Endothelial cell of umbilical vein (primary cell): ENCODE results near the gene HTR2B. TPM values are rescaled to one million over a fixed set of nuclear protein-coding genes. Genes with fewer than 3 reads are reported as not detected.

Source experiments
- BruUV-seq: library from RNA; stranded (reverse); fragments of 400-500 nt; replicated peaks from 2 replicates; lab custom pipeline; 2021; lab: Mats Ljungman, UMichigan
- CTCF ChIA-PET: fragments of 300-600, 350-600 bp; sonication (Branson Sonifier 250); formaldehyde crosslinking; loops from one replicate; lab custom pipeline; 2021; ENCODE audit warnings: antibody characterized with exemption, inconsistent platforms; lab: Charles Lee
- POLR2A ChIA-PET: fragments of 300-600, 350-600 bp; sonication (Branson Sonifier 250); formaldehyde crosslinking; loops from one replicate; lab custom pipeline; 2021; ENCODE audit warnings: antibody characterized with exemption, inconsistent platforms; lab: Charles Lee
- DNase-seq: peaks from one replicate; pipeline ENCODE4 v3.0.0-alpha.2; 2011; ENCODE audit warnings: low read depth, low spot score
- FAIRE-seq: peaks from 2 replicates; lab custom pipeline; 2011; peaks lifted over from hg19 to GRCh38; lab: Jason Lieb, UNC
- H2AFZ ChIP-seq: 2 replicates; pipeline ENCODE4 v1.6.0; 2012; ENCODE audit warnings: low read depth, low read length, control low read depth, inconsistent platforms
- H3K27ac ChIP-seq: 2 replicates; pipeline ENCODE4 v1.5.1; 2011; ENCODE audit warnings: low read depth, mild to moderate bottlenecking, control low read depth, low read length, moderate library complexity; ENCODE audit not compliant: insufficient read depth
- H3K27me3 ChIP-seq, 2 experiments: 2 replicates each; pipeline versions ENCODE4 v1.6.0 to v1.6.1; 2011; ENCODE audit warnings: low read length in 2 of 2, mixed read lengths in 1 of 2; ENCODE audit not compliant: control insufficient read depth in 2 of 2, insufficient read depth in 2 of 2
- H3K36me3 ChIP-seq, 2 experiments: 2 replicates in 1 of 2; 3 replicates in 1 of 2; pipeline ENCODE4 v1.5.1; 2011; ENCODE audit warnings: low read length in 2 of 2, mild to moderate bottlenecking in 1 of 2, moderate library complexity in 1 of 2; ENCODE audit not compliant: control insufficient read depth in 2 of 2, insufficient read depth in 2 of 2; ENCODE audit errors: extremely low read depth in 1 of 2
- H3K4me1 ChIP-seq: 3 replicates; pipeline ENCODE4 v1.5.1; 2011; ENCODE audit warnings: mild to moderate bottlenecking, low read length; ENCODE audit not compliant: control insufficient read depth, insufficient read depth; ENCODE audit errors: extremely low read depth
- H3K4me2 ChIP-seq: 2 replicates; pipeline ENCODE4 v1.6.1; 2011; ENCODE audit warnings: low read length, control low read depth, mixed read lengths; ENCODE audit not compliant: insufficient read depth
- H3K4me3 ChIP-seq, 3 experiments: fragments of 200-600 bp in 1 of 3; sonication (generic), shearing (Covaris generic) in 1 of 3; replicated peaks in 1 of 3; 2 replicates each; pipeline ENCODE4 v1.5.1; 2011 to 2016; ENCODE audit warnings: control low read depth in 3 of 3, low read length in 3 of 3, mild to moderate bottlenecking in 2 of 3, inconsistent platforms in 1 of 3, low read depth in 1 of 3, moderate library complexity in 1 of 3; ENCODE audit not compliant: insufficient read depth in 1 of 3
- H3K79me2 ChIP-seq: 2 replicates; pipeline ENCODE4 v1.6.0; 2012; ENCODE audit warnings: low read length, inconsistent platforms; ENCODE audit not compliant: control insufficient read depth, insufficient read depth
- H3K9ac ChIP-seq: replicated peaks from 2 replicates; pipeline ENCODE3; 2011; ENCODE audit warnings: low read length, control low read depth; ENCODE audit not compliant: insufficient read depth; ENCODE audit errors: extremely low read depth
- H3K9me1 ChIP-seq: replicated peaks from 3 replicates; pipeline ENCODE4 v1.6.0; 2011; ENCODE audit warnings: mild to moderate bottlenecking, low read length; ENCODE audit not compliant: control insufficient read depth, insufficient read depth; ENCODE audit errors: extremely low read depth
- H3K9me3 ChIP-seq: replicated peaks from 2 replicates; pipeline ENCODE4 v1.5.1; 2012; ENCODE audit warnings: low read length, inconsistent platforms; ENCODE audit not compliant: control insufficient read depth, insufficient read depth
- H4K20me1 ChIP-seq: replicated peaks from 2 replicates; pipeline ENCODE3; 2011; ENCODE audit warnings: mild to moderate bottlenecking, low read length; ENCODE audit not compliant: control insufficient read depth, insufficient read depth; ENCODE audit errors: extremely low read depth
- CTCF ChIP-seq, 2 donors: IDR thresholded peaks; 1 replicate in 1 of 2; 2 replicates in 1 of 2; pipeline ENCODE4 v1.5.1; 2011; ENCODE audit warnings: low read length in 2 of 2, mild to moderate bottlenecking in 2 of 2, moderate library complexity in 2 of 2, control low read depth in 1 of 2, inconsistent platforms in 1 of 2, low read depth in 1 of 2; ENCODE audit not compliant: insufficient read depth in 1 of 2; ENCODE audit errors: extremely low read depth in 1 of 2
- EZH2 ChIP-seq: IDR thresholded peaks from 2 replicates; pipeline ENCODE4 v1.6.1; 2012; ENCODE audit warnings: borderline replicate concordance, low read depth, mild to moderate bottlenecking, moderate library complexity, low read length, inconsistent platforms; ENCODE audit not compliant: severe bottlenecking
- FOS ChIP-seq: IDR thresholded peaks from 2 replicates; pipeline ENCODE4 v1.6.1; 2011; ENCODE audit warnings: mild to moderate bottlenecking, low read length, moderate library complexity, borderline replicate concordance; ENCODE audit not compliant: insufficient read depth
- GATA2 ChIP-seq: IDR thresholded peaks from 2 replicates; pipeline ENCODE4 v1.7.0; 2011; ENCODE audit warnings: low read depth, mild to moderate bottlenecking, moderate library complexity, mixed read lengths, low read length; ENCODE audit not compliant: insufficient read length, insufficient read depth
- JUN ChIP-seq: IDR thresholded peaks from 2 replicates; pipeline ENCODE4 v1.6.1; 2011; ENCODE audit warnings: borderline replicate concordance, low read depth; ENCODE audit not compliant: insufficient read length, insufficient read depth
- MAX ChIP-seq: IDR thresholded peaks from 2 replicates; pipeline ENCODE4 v1.6.1; 2011; ENCODE audit not compliant: insufficient read depth, insufficient read length
- MYC ChIP-seq: IDR thresholded peaks from one replicate; pipeline ENCODE4 v1.6.1; 2011; ENCODE audit warnings: mild to moderate bottlenecking, low read depth, low read length
- POLR2A ChIP-seq: IDR thresholded peaks from 2 replicates; pipeline ENCODE4 v1.6.1; 2012; ENCODE audit warnings: low read depth, mild to moderate bottlenecking, control low read depth, low read length
- POLR2AphosphoS5 ChIP-seq: IDR thresholded peaks from 2 replicates; pipeline ENCODE4 v1.6.1; 2012; ENCODE audit warnings: low read depth, mild to moderate bottlenecking, control low read depth, low read length, moderate library complexity; ENCODE audit not compliant: insufficient read depth
- dilution Hi-C: fragments of 300-500 bp; cut with MboI; formaldehyde crosslinking; loops from one replicate; pipeline ENCODE4 v1.15.0; 2019; ENCODE audit warnings: low sequenced_read_pairs; ENCODE audit not compliant: extremely low pct_ligation_motif_present
- intact Hi-C: fragments of 100-400 bp; cut with micrococcal nuclease; formaldehyde crosslinking; loops from one replicate; pipeline ENCODE4 v1.10.0; 2022
- polyA plus RNA-seq, 4 experiments: library from polyadenylated mRNA; depleted of rRNA in 3 of 4; stranded (reverse) in 3 of 4; unstranded in 1 of 4; fragments of >200 nt; gene quantifications; 2 replicates each; pipeline versions ENCODE4 v1.2.1 to v1.2.3, GENCODE V29; 2011 to 2012; ENCODE audit warnings: missing spikeins in 1 of 4
- total RNA-seq: library from RNA; stranded (reverse); gene quantifications from 2 replicates; pipeline ENCODE4 v1.2.3, GENCODE V29; 2021

Gene HTR2B
- total and polyA plus RNA-seq, 2 donors (not counting 3 experiments of a cell fraction or from before 2014, with no cell fraction given): 0.88 to 0.93 TPM

GRCh38 chr2:231126123-231126522 lies 1.3 kb upstream of the HTR2B start:
- BruUV-seq: no TSS peak
- peaks cover 48% of the 10 kb centered on the region for H3K4me1 ChIP-seq
- TF ChIP-seq FOS (no peak), MAX (no peak), CTCF (IDR thresholded peaks at IDR 0.05; ENCODE audit: extremely low read depth in 1 of 2, insufficient read depth in 1 of 2, low read depth in 1 of 2, low read length in 2 of 2) (no peak), EZH2 (no peak), POLR2A (no peak), MYC (no peak), GATA2 (no peak), POLR2AphosphoS5 (no peak), JUN (no peak)
- no peak overlapping the region for H2AFZ ChIP-seq
- dilution Hi-C loops: no loop called here
- no peak overlapping the region for H3K4me2 ChIP-seq
- H3K4me3 ChIP-seq: no peak overlapping the region
- no peak overlapping the region for H3K9ac ChIP-seq
- no peak overlapping the region for H3K27ac ChIP-seq
- H3K9me3 ChIP-seq: no peaks in the 10 kb centered on the region
- H4K20me1 ChIP-seq: no peaks in the 10 kb centered on the region
- ChIA-PET POLR2A (no interaction called here), CTCF (interaction anchor here (0.9 to 2.3 kb wide), 5 partner anchors 9 to 32 kb away, joined by 3 to 16 read pairs (median 4); no protein-coding TSS in a partner anchor)
- DNase-seq: no peak
- no peaks in the 10 kb centered on the region for H3K36me3 ChIP-seq
- H3K27me3 ChIP-seq: no peaks in the 10 kb centered on the region
- intact Hi-C loops: no loop called here
- FAIRE-seq: no peak
- no peaks in the 10 kb centered on the region for H3K9me1 ChIP-seq
- H3K79me2 ChIP-seq: peaks cover 15% of the 10 kb centered on the region
